Measurements from ENCODE around the gene VPS37D.
"Not testable (repeated sequence)": the region's sequence is repeated elsewhere in the genome, so short reads cannot be mapped to it uniquely, and the experiment has no call there.

VPS37D gene

GRCh38 chr7:73718438-73718881 lies 50.8 kb downstream of the VPS37D start:
- TF ChIP-seq BACH2 (CRISPR knock-in tag; IDR thresholded peaks at IDR 0.05; ENCODE audit: borderline replicate concordance) (no peak), POU6F1 (CRISPR knock-in tag; IDR thresholded peaks at IDR 0.05; ENCODE audit: borderline replicate concordance, low read depth) (no peak), ZNF70 (CRISPR knock-in tag; IDR thresholded peaks at IDR 0.05) (peak; percentile 48; the same call in 1 of the 2 replicates), TSHZ2 (CRISPR knock-in tag; IDR thresholded peaks at IDR 0.05) (no peak), ZC3H10 (CRISPR knock-in tag; IDR thresholded peaks at IDR 0.05) (no peak)
- ATAC-seq = peak; percentile 3; the same call in 2 of the 3 replicates

- peak; percentile 49 for ATAC-seq
- TF ChIP-seq ISL1 (CRISPR knock-in tag; IDR thresholded peaks at IDR 0.05) (no peak), ESRRG (CRISPR knock-in tag; IDR thresholded peaks at IDR 0.05) (no peak)
These were observed 51.5 kb downstream of the VPS37D start, which contains the start of gene STX1A for GRCh38 chr7:73718905-73719805. Gene STX1A (minus strand): TSS chr7:73719669. CDS start chr7:73719631, 38 bp downstream.

- ATAC-seq = no peak
- TF ChIP-seq PATZ1 (CRISPR knock-in tag; IDR thresholded peaks at IDR 0.05; ENCODE audit: borderline replicate concordance) = no peak
- TF ChIP-seq ZFP3 (CRISPR knock-in tag; IDR thresholded peaks at IDR 0.05) = no peak
- TF ChIP-seq ZC3H10 (CRISPR knock-in tag; IDR thresholded peaks at IDR 0.05) = no peak
These were observed 52.2 kb downstream of the VPS37D start for GRCh38 chr7:73719806-73720169.

- not testable (repeated sequence) for ATAC-seq
These were observed 52.8 kb downstream of the VPS37D start for GRCh38 chr7:73720443-73720842.

GRCh38 chr7:73721377-73721817 lies 53.8 kb downstream of the VPS37D start:
- peak; percentile 17; the same call in 2 of the 3 replicates for ATAC-seq
- TF ChIP-seq ZNF70 (CRISPR knock-in tag; IDR thresholded peaks at IDR 0.05) = no peak
- no peak for TF ChIP-seq CSRNP3 (CRISPR knock-in tag; IDR thresholded peaks at IDR 0.05)
- no peak for TF ChIP-seq ZNF565 (CRISPR knock-in tag; conservative IDR thresholded peaks at IDR 0.05; ENCODE audit: low read depth)
- TF ChIP-seq GLIS3 (CRISPR knock-in tag; IDR thresholded peaks at IDR 0.05) = no peak
- TF ChIP-seq TSHZ2 (CRISPR knock-in tag; IDR thresholded peaks at IDR 0.05) = no peak
- no peak for TF ChIP-seq ZFP3 (CRISPR knock-in tag; IDR thresholded peaks at IDR 0.05)
- no peak for TF ChIP-seq ARNTL (CRISPR knock-in tag; IDR thresholded peaks at IDR 0.05; ENCODE audit: borderline replicate concordance, low read depth)
- no peak for TF ChIP-seq PATZ1 (CRISPR knock-in tag; IDR thresholded peaks at IDR 0.05; ENCODE audit: borderline replicate concordance)
- TF ChIP-seq ZNF8 (CRISPR knock-in tag; IDR thresholded peaks at IDR 0.05) = no peak
- no peak for TF ChIP-seq ZC3H10 (CRISPR knock-in tag; IDR thresholded peaks at IDR 0.05)
- TF ChIP-seq CREB5 (CRISPR knock-in tag; IDR thresholded peaks at IDR 0.05; ENCODE audit: low read depth) = no peak
- no peak for TF ChIP-seq BACH2 (CRISPR knock-in tag; IDR thresholded peaks at IDR 0.05; ENCODE audit: borderline replicate concordance)
- TF ChIP-seq OSR1 (CRISPR knock-in tag; IDR thresholded peaks at IDR 0.05) = no peak
- TF ChIP-seq ESRRG (CRISPR knock-in tag; IDR thresholded peaks at IDR 0.05) = no peak
- TF ChIP-seq ZFP30 (CRISPR knock-in tag; IDR thresholded peaks at IDR 0.05) = no peak

Measured in SK-N-SH treated with all-trans-retinoic acid at 6 μM for 48 hours (cell line).